ENCODE results near the gene HERC3. TPM values are rescaled to one million over a fixed set of nuclear protein-coding genes. Genes with fewer than 3 reads are reported as not detected.

HERC3 gene
- 12.8 and 14.2 TPM in 2 replicates for total RNA-seq

- Mint-ChIP-seq H3K27me3 (ENCODE audit: insufficient read depth) (peaks cover 28% of the 10 kb centered on the region), H3K4me1 (ENCODE audit: low read depth) (peaks cover 35% of the 10 kb centered on the region), H3K9me3 (no peaks in the 10 kb centered on the region), H3K4me3 (peak within 1 kb of the TSS; percentile 91), H3K27ac (peak within 1 kb of the TSS; percentile 88), H3K36me3 (ENCODE audit: low read depth) (peaks cover 12% of the 10 kb centered on the region)
- intact Hi-C loops (cut with micrococcal nuclease): loop anchor here (1.0 to 5.0 kb wide), 11 partner anchors 67 to 1657 kb away; partner anchors contain the start of genes AFF1, PPM1K, PYURF and TIGD2
- peak; percentile 88 for DNase-seq (ENCODE audit: low spot score)
Measured at GRCh38 chr4:88591787-88592599, at the start of gene HERC3. Gene HERC3, plus strand, starts transcription at chr4:88592480. Its CDS starts 13,344 bp downstream, at chr4:88605824.

DNA sequence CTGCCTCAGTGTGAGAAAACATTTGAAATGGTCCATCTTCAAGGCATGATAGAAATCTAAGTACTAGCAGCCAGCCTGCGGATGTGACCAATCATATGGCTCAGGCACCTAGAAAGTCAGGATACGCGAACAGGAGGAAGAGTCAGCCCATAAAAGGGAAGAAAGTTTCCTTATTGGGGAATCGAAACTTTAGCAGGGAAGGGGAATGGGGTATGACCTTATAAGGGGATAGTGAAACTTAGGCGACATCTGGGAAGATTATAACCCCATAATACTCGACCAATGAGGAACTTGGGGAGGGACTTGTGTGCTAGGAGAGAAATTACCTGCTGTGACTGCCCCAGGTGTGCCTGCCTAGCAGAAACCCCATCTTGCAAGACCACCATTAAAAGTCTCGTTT is 42.5 kb upstream of the HERC3 start:
- H3K27ac Mint-ChIP-seq: no peak overlapping the region
- H3K4me3 Mint-ChIP-seq: no peak overlapping the region
- peaks cover 4% of the 10 kb centered on the region for H3K27me3 Mint-ChIP-seq (ENCODE audit: insufficient read depth)
- H3K9me3 Mint-ChIP-seq: no peaks in the 10 kb centered on the region
- H3K4me1 Mint-ChIP-seq (ENCODE audit: low read depth): no peaks in the 10 kb centered on the region
- no peaks in the 10 kb centered on the region for H3K36me3 Mint-ChIP-seq (ENCODE audit: low read depth)
- DNase-seq (ENCODE audit: low spot score): no peak
- intact Hi-C loops (cut with micrococcal nuclease): no loop called here

- H3K9me3 Mint-ChIP-seq: peaks cover 6% of the 10 kb centered on the region
- no peak overlapping the region for H3K27ac Mint-ChIP-seq
- H3K4me3 Mint-ChIP-seq: no peak overlapping the region
- peaks cover 2% of the 10 kb centered on the region for H3K36me3 Mint-ChIP-seq (ENCODE audit: low read depth)
- H3K27me3 Mint-ChIP-seq (ENCODE audit: insufficient read depth): peaks cover 7% of the 10 kb centered on the region
- intact Hi-C loops (cut with micrococcal nuclease): no loop called here
- DNase-seq (ENCODE audit: low spot score): no peak
- no peaks in the 10 kb centered on the region for H3K4me1 Mint-ChIP-seq (ENCODE audit: low read depth)
Measured at GRCh38 chr4:88567591-88567990, 24.7 kb upstream of the HERC3 start.

GRCh38 chr4:88570001-88570400 is 22.3 kb upstream of the HERC3 start:
- Mint-ChIP-seq H3K36me3 (ENCODE audit: low read depth) (peaks cover 2% of the 10 kb centered on the region), H3K4me1 (ENCODE audit: low read depth) (no peaks in the 10 kb centered on the region), H3K9me3 (peaks cover 6% of the 10 kb centered on the region), H3K4me3 (no peak overlapping the region), H3K27me3 (ENCODE audit: insufficient read depth) (peaks cover 13% of the 10 kb centered on the region), H3K27ac (no peak overlapping the region)
- DNase-seq (ENCODE audit: low spot score): no peak
- intact Hi-C loops (cut with micrococcal nuclease): no loop called here

- Mint-ChIP-seq H3K36me3 (ENCODE audit: low read depth) (peaks cover 2% of the 10 kb centered on the region), H3K4me3 (no peak overlapping the region), H3K4me1 (ENCODE audit: low read depth) (no peaks in the 10 kb centered on the region), H3K27ac (no peak overlapping the region), H3K9me3 (no peaks in the 10 kb centered on the region), H3K27me3 (ENCODE audit: insufficient read depth) (peaks cover 11% of the 10 kb centered on the region)
- intact Hi-C loops (cut with micrococcal nuclease): no loop called here
- DNase-seq (ENCODE audit: low spot score): no peak
Measured at GRCh38 chr4:88573276-88573980, 18.9 kb upstream of the HERC3 start.

DNA sequence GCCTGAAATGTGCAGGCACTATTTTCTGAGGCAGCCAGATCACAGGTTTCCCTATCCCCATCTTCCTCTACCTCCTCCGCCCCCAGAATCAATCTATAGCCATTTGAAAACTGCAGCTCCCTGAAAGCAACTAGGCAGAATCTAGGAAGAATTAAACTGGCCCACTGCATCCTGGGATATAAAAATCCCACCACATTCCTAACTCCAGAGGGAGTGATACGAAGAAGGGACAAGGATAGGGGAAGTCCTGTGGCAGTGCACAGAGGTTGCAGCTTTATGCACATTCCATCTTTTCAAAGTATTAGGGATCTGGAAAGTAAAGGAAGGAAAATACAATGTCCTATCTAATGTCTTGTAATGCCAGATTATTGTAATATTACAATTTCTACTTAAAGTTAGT is 18.3 kb upstream of the HERC3 start:
- intact Hi-C loops (cut with micrococcal nuclease): no loop called here
- peaks cover 2% of the 10 kb centered on the region for H3K36me3 Mint-ChIP-seq (ENCODE audit: low read depth)
- no peaks in the 10 kb centered on the region for H3K9me3 Mint-ChIP-seq
- H3K27me3 Mint-ChIP-seq (ENCODE audit: insufficient read depth): peaks cover 13% of the 10 kb centered on the region
- no peak for DNase-seq (ENCODE audit: low spot score)
- no peaks in the 10 kb centered on the region for H3K4me1 Mint-ChIP-seq (ENCODE audit: low read depth)
- H3K27ac Mint-ChIP-seq: no peak overlapping the region
- no peak overlapping the region for H3K4me3 Mint-ChIP-seq

GRCh38 chr4:88575186-88575585 is 17.1 kb upstream of the HERC3 start:
- no peak overlapping the region for H3K4me3 Mint-ChIP-seq
- peaks cover 2% of the 10 kb centered on the region for H3K36me3 Mint-ChIP-seq (ENCODE audit: low read depth)
- H3K4me1 Mint-ChIP-seq (ENCODE audit: low read depth): no peaks in the 10 kb centered on the region
- no peak overlapping the region for H3K27ac Mint-ChIP-seq
- peaks cover 15% of the 10 kb centered on the region for H3K27me3 Mint-ChIP-seq (ENCODE audit: insufficient read depth)
- H3K9me3 Mint-ChIP-seq: no peaks in the 10 kb centered on the region
- DNase-seq (ENCODE audit: low spot score): no peak
- intact Hi-C loops (cut with micrococcal nuclease): no loop called here

DNA sequence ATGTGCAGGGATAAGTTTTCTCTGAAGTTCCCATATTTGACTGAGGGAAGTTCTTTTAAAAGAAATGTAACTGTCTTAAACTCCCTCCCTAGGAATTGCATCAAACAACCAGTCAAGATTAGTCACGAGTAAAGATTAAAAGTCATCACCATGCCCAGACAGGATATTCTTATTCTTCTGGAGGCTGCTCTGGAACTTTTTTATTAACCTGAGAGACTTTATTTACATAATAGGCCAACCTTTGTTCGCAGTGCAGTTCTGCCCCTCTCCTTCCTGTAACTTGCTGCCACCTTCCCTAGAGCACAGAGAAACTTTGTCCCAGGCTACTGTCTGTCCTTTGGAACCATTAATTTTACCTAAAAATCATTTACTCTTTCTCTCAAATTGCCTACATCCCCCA is 9.8 kb upstream of the HERC3 start:
- no peaks in the 10 kb centered on the region for H3K4me1 Mint-ChIP-seq (ENCODE audit: low read depth)
- H3K9me3 Mint-ChIP-seq: no peaks in the 10 kb centered on the region
- H3K4me3 Mint-ChIP-seq: no peak overlapping the region
- intact Hi-C loops (cut with micrococcal nuclease): no loop called here
- no peak for DNase-seq (ENCODE audit: low spot score)
- peaks cover 12% of the 10 kb centered on the region for H3K27me3 Mint-ChIP-seq (ENCODE audit: insufficient read depth)
- H3K27ac Mint-ChIP-seq: no peak overlapping the region
- no peaks in the 10 kb centered on the region for H3K36me3 Mint-ChIP-seq (ENCODE audit: low read depth)

DNA sequence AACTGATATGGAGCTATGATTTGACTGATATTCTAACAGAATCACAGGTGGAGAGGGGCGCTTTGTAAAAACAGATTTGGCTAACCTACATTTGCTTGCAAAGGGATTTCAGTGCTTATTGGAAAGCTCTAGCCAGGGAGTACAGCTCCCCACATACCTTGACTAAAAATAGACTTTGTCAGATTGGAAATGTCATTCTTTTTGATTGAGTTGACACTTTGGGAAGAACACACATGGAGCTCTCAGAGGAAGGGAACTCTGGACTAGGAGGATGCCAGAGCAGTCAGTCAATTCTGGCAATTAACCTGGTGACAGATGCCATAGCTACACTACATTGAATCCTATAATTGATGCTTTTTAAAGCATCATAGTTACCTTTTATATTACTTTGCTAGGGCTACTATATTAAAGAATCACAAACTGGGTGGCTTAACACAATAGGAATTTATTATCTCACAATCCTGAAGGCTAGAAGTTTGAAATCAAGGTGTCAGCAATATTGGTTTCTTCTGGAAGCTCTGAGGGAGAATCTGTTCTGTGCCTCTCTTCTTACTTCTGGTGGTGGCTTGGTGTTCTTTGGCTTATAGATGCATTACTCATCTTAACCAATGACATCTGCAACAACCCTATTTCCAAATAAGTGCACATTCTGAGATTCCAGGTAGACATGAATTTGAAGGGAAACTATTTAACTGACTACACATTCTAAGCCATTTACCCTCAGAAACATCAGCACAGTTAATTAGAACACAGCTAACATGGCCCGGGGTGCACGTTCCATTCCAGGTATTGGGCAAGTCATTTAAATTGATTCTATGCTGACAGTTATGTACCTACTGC is 8.4 kb upstream of the HERC3 start:
- no peaks in the 10 kb centered on the region for H3K9me3 Mint-ChIP-seq
- H3K36me3 Mint-ChIP-seq (ENCODE audit: low read depth): no peaks in the 10 kb centered on the region
- no peak overlapping the region for H3K27ac Mint-ChIP-seq
- no peaks in the 10 kb centered on the region for H3K4me1 Mint-ChIP-seq (ENCODE audit: low read depth)
- intact Hi-C loops (cut with micrococcal nuclease): no loop called here
- no peak for DNase-seq (ENCODE audit: low spot score)
- no peak overlapping the region for H3K4me3 Mint-ChIP-seq
- H3K27me3 Mint-ChIP-seq (ENCODE audit: insufficient read depth): peaks cover 13% of the 10 kb centered on the region

DNA sequence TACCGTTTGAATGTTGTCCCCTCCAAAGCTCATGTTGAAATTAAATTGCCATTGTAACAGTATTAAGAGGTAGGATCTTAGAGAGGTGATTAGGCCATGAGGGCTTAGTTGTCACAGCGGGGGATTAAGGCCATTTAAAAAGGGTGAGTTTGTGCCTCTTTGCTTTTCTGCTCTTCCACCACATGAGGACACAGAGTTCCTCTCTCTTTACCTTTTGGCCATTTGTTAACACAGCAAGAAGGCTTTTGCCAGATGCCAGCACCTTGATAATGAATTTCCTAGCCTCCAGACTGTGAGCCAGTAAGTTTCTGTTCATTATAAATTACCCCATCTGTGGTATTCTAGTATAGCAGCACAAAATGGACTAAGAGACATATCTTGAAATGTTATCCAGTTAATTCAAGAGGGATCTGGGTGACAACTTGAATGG is 7.8 kb upstream of the HERC3 start:
- Mint-ChIP-seq H3K9me3 (no peaks in the 10 kb centered on the region), H3K27me3 (ENCODE audit: insufficient read depth) (peaks cover 17% of the 10 kb centered on the region), H3K36me3 (ENCODE audit: low read depth) (no peaks in the 10 kb centered on the region), H3K27ac (no peak overlapping the region), H3K4me1 (ENCODE audit: low read depth) (no peaks in the 10 kb centered on the region), H3K4me3 (no peak overlapping the region)
- DNase-seq (ENCODE audit: low spot score): no peak
- intact Hi-C loops (cut with micrococcal nuclease): no loop called here

GRCh38 chr4:88585917-88586316 is 6.4 kb upstream of the HERC3 start:
- no peak for DNase-seq (ENCODE audit: low spot score)
- no peaks in the 10 kb centered on the region for H3K4me1 Mint-ChIP-seq (ENCODE audit: low read depth)
- intact Hi-C loops (cut with micrococcal nuclease): no loop called here
- peaks cover 23% of the 10 kb centered on the region for H3K27me3 Mint-ChIP-seq (ENCODE audit: insufficient read depth)
- H3K4me3 Mint-ChIP-seq: no peak overlapping the region
- H3K36me3 Mint-ChIP-seq (ENCODE audit: low read depth): no peaks in the 10 kb centered on the region
- no peaks in the 10 kb centered on the region for H3K9me3 Mint-ChIP-seq
- no peak overlapping the region for H3K27ac Mint-ChIP-seq

- Mint-ChIP-seq H3K36me3 (ENCODE audit: low read depth) (peaks cover 2% of the 10 kb centered on the region), H3K4me1 (ENCODE audit: low read depth) (peaks cover 11% of the 10 kb centered on the region), H3K27ac (no peak overlapping the region), H3K4me3 (no peak overlapping the region), H3K27me3 (ENCODE audit: insufficient read depth) (peaks cover 30% of the 10 kb centered on the region), H3K9me3 (no peaks in the 10 kb centered on the region)
- no peak for DNase-seq (ENCODE audit: low spot score)
- intact Hi-C loops (cut with micrococcal nuclease): no loop called here
Measured at GRCh38 chr4:88587306-88587705, 5.0 kb upstream of the HERC3 start.
